SK-N-SH (cell line): ENCODE data around the gene CBY2. TPM values are rescaled to one million over a fixed set of nuclear protein-coding genes. Genes with fewer than 3 reads are reported as not detected.

Experiments
- CTCF ChIA-PET: fragments of 300-600, 350-600 bp; formaldehyde crosslinking; extraction: SDS; loops from one replicate; lab custom pipeline; 2021; lab: Yijun Ruan, JAX
- POLR2A ChIA-PET: fragments of 350-600 bp; sonication (Branson Sonifier 250); formaldehyde crosslinking; extraction: SDS; loops from one replicate; lab custom pipeline; 2020; ENCODE audit warnings: antibody characterized with exemption, inconsistent platforms; lab: Yijun Ruan, JAX
- DNase-seq: peaks from one replicate; pipeline ENCODE4 v3.0.0; 2012
- H2AFZ ChIP-seq: fragments of 200-600 bp; sonication (generic); 2 replicates; pipeline ENCODE4 v1.8.1; 2016; ENCODE audit warnings: antibody characterized with exemption, mild to moderate bottlenecking, low read depth
- H3F3A ChIP-seq: fragments of 200-600 bp; sonication (generic); replicated peaks from 2 replicates; pipeline ENCODE3; 2016; ENCODE audit warnings: antibody characterized with exemption, mild to moderate bottlenecking; ENCODE audit not compliant: insufficient read depth
- H3K27ac ChIP-seq, 2 experiments: fragments of 200-500 bp in 1 of 2; fragments of 200-600 bp in 1 of 2; sonication (Bioruptor generic) in 1 of 2; sonication (generic), shearing (Covaris generic) in 1 of 2; 2 replicates each; pipeline versions ENCODE4 v1.5.1 to v1.6.1; 2014 to 2016; ENCODE audit warnings: low read depth in 2 of 2, inconsistent platforms in 1 of 2, low read length in 1 of 2, mild to moderate bottlenecking in 1 of 2, mixed read lengths in 1 of 2
- H3K27me3 ChIP-seq: fragments of 200-600 bp; sonication (generic), shearing (Covaris generic); 2 replicates; pipeline ENCODE4 v1.6.1; 2016; ENCODE audit warnings: mixed run types; ENCODE audit not compliant: insufficient read depth
- H3K36me3 ChIP-seq, 2 experiments: fragments of 200-500 bp in 1 of 2; fragments of 200-600 bp in 1 of 2; sonication (Bioruptor generic) in 1 of 2; sonication (generic) in 1 of 2; replicated peaks in 1 of 2; 2 replicates each; pipeline versions ENCODE3 to v1.5.1; 2014 to 2016; ENCODE audit warnings: low read length in 1 of 2, mild to moderate bottlenecking in 1 of 2; ENCODE audit not compliant: insufficient read depth in 2 of 2, control insufficient read depth in 1 of 2
- H3K4me1 ChIP-seq, 2 experiments: fragments of 200-500 bp in 1 of 2; fragments of 200-600 bp in 1 of 2; sonication (Bioruptor generic) in 1 of 2; sonication (generic), shearing (Covaris generic) in 1 of 2; 2 replicates each; pipeline versions ENCODE4 v1.5.1 to v1.6.1; 2014 to 2016; ENCODE audit warnings: low read depth in 1 of 2, low read length in 1 of 2, mixed run types in 1 of 2; ENCODE audit not compliant: insufficient read depth in 2 of 2, control insufficient read depth in 1 of 2
- H3K4me2 ChIP-seq: fragments of 200-600 bp; sonication (generic), shearing (Covaris generic); 2 replicates; pipeline ENCODE4 v1.6.1; 2017; ENCODE audit warnings: mixed run types
- H3K4me3 ChIP-seq, 2 experiments: fragments of 200-500 bp in 1 of 2; fragments of 200-600 bp in 1 of 2; sonication (Bioruptor generic) in 1 of 2; sonication (generic), shearing (Covaris generic) in 1 of 2; 2 replicates each; pipeline versions ENCODE4 v1.5.1 to v1.8.1; 2014 to 2016; ENCODE audit warnings: low read depth in 2 of 2, inconsistent platforms in 1 of 2, low read length in 1 of 2, mild to moderate bottlenecking in 1 of 2, mixed read lengths in 1 of 2, moderate library complexity in 1 of 2
- H3K79me2 ChIP-seq: fragments of 200-600 bp; sonication (generic); 2 replicates; pipeline ENCODE4 v1.8.1; 2017; ENCODE audit warnings: mild to moderate bottlenecking; ENCODE audit not compliant: insufficient read depth
- H3K9ac ChIP-seq: fragments of 200-600 bp; sonication (generic); 2 replicates; pipeline ENCODE4 v1.6.1; 2017; ENCODE audit warnings: mixed run types
- H3K9me2 ChIP-seq: fragments of 200-600 bp; sonication (generic); 2 replicates; pipeline ENCODE4 v1.6.1; 2017; ENCODE audit warnings: mixed run types
- H3K9me3 ChIP-seq: fragments of 200-600 bp; sonication (generic); 2 replicates; pipeline ENCODE4 v1.6.1; 2017; ENCODE audit warnings: mixed run types, mild to moderate bottlenecking, moderate library complexity
- H4K20me1 ChIP-seq: fragments of 200-600 bp; sonication (generic); 2 replicates; pipeline ENCODE4 v1.6.1; 2017; ENCODE audit warnings: mild to moderate bottlenecking, mixed run types; ENCODE audit not compliant: insufficient read depth
- CHD2 ChIP-seq: fragments of 150-350 bp; IDR thresholded peaks from 2 replicates; pipeline ENCODE4 v1.6.1; 2018; ENCODE audit warnings: low read length; ENCODE audit not compliant: partially characterized antibody
- CTCF ChIP-seq: fragments of 200-600 bp; sonication (generic); IDR thresholded peaks from 2 replicates; pipeline ENCODE4 v1.6.1; 2017; ENCODE audit warnings: antibody characterized with exemption, mild to moderate bottlenecking, moderate library complexity
- ELF1 ChIP-seq: IDR thresholded peaks from 2 replicates; pipeline ENCODE4 v1.4.0; 2012
- EP300 ChIP-seq, 2 experiments: IDR thresholded peaks; 2 replicates each; pipeline versions ENCODE4 v1.4.0 to v1.6.1; 2012; ENCODE audit warnings: borderline replicate concordance in 1 of 2, low read depth in 1 of 2, low read length in 1 of 2
- EZH2phosphoT487 ChIP-seq: fragments of 200-600 bp; sonication (generic); IDR thresholded peaks from 2 replicates; pipeline ENCODE4 v1.6.1; 2017; ENCODE audit warnings: low read depth, mixed run types, mild to moderate bottlenecking, antibody characterized with exemption, moderate library complexity, borderline replicate concordance
- FOSL2 ChIP-seq: IDR thresholded peaks from 2 replicates; pipeline ENCODE4 v1.4.0; 2012; ENCODE audit warnings: low read depth, mild to moderate bottlenecking, moderate library complexity, borderline replicate concordance
- FOXJ3 ChIP-seq: sonication (generic); formaldehyde crosslinking; IDR thresholded peaks from 2 replicates; pipeline ENCODE4 v1.5.1; 2020; ENCODE audit warnings: mild to moderate bottlenecking, missing genetic modification reagents
- FOXM1 ChIP-seq: IDR thresholded peaks from 2 replicates; pipeline ENCODE4 v1.4.0; 2012; ENCODE audit warnings: low read depth, mild to moderate bottlenecking
- GABPA ChIP-seq: IDR thresholded peaks from 2 replicates; pipeline ENCODE4 v1.4.0; 2012; ENCODE audit warnings: low read depth, mild to moderate bottlenecking
- IRF3 ChIP-seq: fragments of 150-350 bp; IDR thresholded peaks from 2 replicates; pipeline ENCODE4 v1.6.1; 2016; ENCODE audit warnings: mild to moderate bottlenecking, low read depth, low read length
- JUND ChIP-seq: IDR thresholded peaks from 2 replicates; pipeline ENCODE4 v1.4.0; 2012
- MEF2A ChIP-seq: IDR thresholded peaks from 2 replicates; pipeline ENCODE4 v1.4.0; 2012; ENCODE audit warnings: low read depth, borderline replicate concordance
- MXI1 ChIP-seq: IDR thresholded peaks from 2 replicates; pipeline ENCODE4 v1.6.1; 2012; ENCODE audit warnings: mild to moderate bottlenecking, low read depth, low read length, improper control_type of control experiment
- NRF1 ChIP-seq: IDR thresholded peaks from 2 replicates; pipeline ENCODE4 v1.6.1; 2012; ENCODE audit warnings: low read depth, mild to moderate bottlenecking, low read length
- POLR2AphosphoS5 ChIP-seq: IDR thresholded peaks from 2 replicates; pipeline ENCODE4 v1.6.1; 2012; ENCODE audit warnings: low read depth, low read length
- RCOR1 ChIP-seq: fragments of 150-350 bp; IDR thresholded peaks from 2 replicates; pipeline ENCODE4 v1.6.1; 2017; ENCODE audit warnings: antibody characterized with exemption, low read length
- RFX5 ChIP-seq: IDR thresholded peaks from 2 replicates; pipeline ENCODE4 v1.6.1; 2012; ENCODE audit warnings: mild to moderate bottlenecking, improper control_type of control experiment, low read length
- SIN3A ChIP-seq: IDR thresholded peaks from 2 replicates; pipeline ENCODE4 v1.6.1; 2012; ENCODE audit warnings: low read depth, mild to moderate bottlenecking, low read length, moderate library complexity, borderline replicate concordance
- TCF12 ChIP-seq: IDR thresholded peaks from 2 replicates; pipeline ENCODE4 v1.4.0; 2012
- USF1 ChIP-seq: IDR thresholded peaks from 2 replicates; pipeline ENCODE4 v1.4.0; 2012; ENCODE audit warnings: low read depth, borderline replicate concordance
- ZBTB33 ChIP-seq: IDR thresholded peaks from 2 replicates; pipeline ENCODE4 v1.4.0; 2012; ENCODE audit warnings: low read depth, borderline replicate concordance
- WGBS: methylation state at CpG from one replicate; pipeline ENCODE4 v1.1.6; 2017; ENCODE audit warnings: low lambda C conversion rate; 5-methylcytosine and 5-hydroxymethylcytosine counted together
- polyA plus RNA-seq, 3 experiments: library from polyadenylated mRNA; depleted of rRNA; stranded (reverse); fragments of >200 nt; gene quantifications; 2 replicates each; pipeline ENCODE4 v1.2.3, GENCODE V29; 2012

The CBY2 gene
- polyA plus RNA-seq, 1 of the 3 experiments (the other 2 are of a cell fraction) = not detected

GRCh38 chr13:45715351-45715750 lies 13.2 kb downstream of the CBY2 start:
- H4K20me1 ChIP-seq = no peaks in the 10 kb centered on the region
- H3K9me2 ChIP-seq = no peaks in the 10 kb centered on the region
- 25% methylated on average over 3 of the region's 3 CpGs for WGBS
- TF ChIP-seq MXI1 (no peak), RFX5 (no peak), USF1 (no peak), POLR2AphosphoS5 (no peak), RCOR1 (no peak), MEF2A (no peak), FOSL2 (no peak), CTCF (no peak)
- TF ChIP-seq, all 33 proteins: peak for 0
- H3K79me2 ChIP-seq = no peaks in the 10 kb centered on the region
- no peak overlapping the region for H3K9ac ChIP-seq
- ChIA-PET CTCF (no interaction called here), POLR2A (no interaction called here)
- H3F3A ChIP-seq = no peaks in the 10 kb centered on the region
- H3K4me1 ChIP-seq = no peaks in the 10 kb centered on the region
- no peaks in the 10 kb centered on the region for H3K27me3 ChIP-seq
- no peak for DNase-seq
- no peak overlapping the region for H3K4me2 ChIP-seq
- H2AFZ ChIP-seq = no peak overlapping the region
- H3K4me3 ChIP-seq = no peak overlapping the region
- no peak overlapping the region for H3K27ac ChIP-seq
- no peaks in the 10 kb centered on the region for H3K36me3 ChIP-seq
- H3K9me3 ChIP-seq = no peaks in the 10 kb centered on the region

GRCh38 chr13:45717349-45717748 lies 15.2 kb downstream of the CBY2 start:
- ChIA-PET POLR2A (no interaction called here), CTCF (interaction anchor here (0.6 to 2.9 kb wide), 9 partner anchors 11 to 207 kb away, joined by 3 to 20 read pairs (median 3); no protein-coding TSS in a partner anchor)
- 81% methylated on average over 1 of the region's 1 CpG for WGBS

More at GRCh38 chr13:45717349-45717748, 15.2 kb downstream of the CBY2 start:
- Histone ChIP-seq H3K4me1 (no peaks in the 10 kb centered on the region), H3K36me3 (no peaks in the 10 kb centered on the region), H2AFZ (no peak overlapping the region), H4K20me1 (no peaks in the 10 kb centered on the region), H3K27ac (no peak overlapping the region), H3K9me3 (no peaks in the 10 kb centered on the region), H3F3A (no peaks in the 10 kb centered on the region), H3K4me3 (no peak overlapping the region), H3K79me2 (no peaks in the 10 kb centered on the region), H3K9ac (no peak overlapping the region), H3K4me2 (no peak overlapping the region), H3K27me3 (no peaks in the 10 kb centered on the region), H3K9me2 (no peaks in the 10 kb centered on the region)
- DNase-seq = no peak
- no peak for TF ChIP-seq MXI1
- no peak for TF ChIP-seq USF1
- no peak for TF ChIP-seq NRF1
- TF ChIP-seq JUND = no peak
- TF ChIP-seq TCF12 = no peak
- no peak for TF ChIP-seq CHD2
- no peak for TF ChIP-seq RCOR1
- TF ChIP-seq GABPA = no peak
- no peak for TF ChIP-seq ELF1
- no peak for TF ChIP-seq FOXM1
- no peak for TF ChIP-seq RFX5
- TF ChIP-seq FOSL2 = no peak
- TF ChIP-seq FOXJ3 = no peak
- no peak for TF ChIP-seq IRF3
- no peak for TF ChIP-seq SIN3A
- TF ChIP-seq EZH2phosphoT487 = no peak
- TF ChIP-seq EP300 (IDR thresholded peaks at IDR 0.05; ENCODE audit: borderline replicate concordance in 1 of 2, low read depth in 1 of 2, low read length in 1 of 2) = no peak
- no peak for TF ChIP-seq ZBTB33
